Left ventricle myocardium superior (tissue), 1 donor: ENCODE results near the gene SLC66A2. TPM values are rescaled to one million over a fixed set of nuclear protein-coding genes. Genes with fewer than 3 reads are reported as not detected.
A peak's percentile ranks its signal among the peaks of the same experiment; 100 is the strongest.

ENCODE experiments used
- ATAC-seq: fragments of 200-7000 bp; cut with Tn5 transposase; one replicate; pipeline ENCODE4 v1.9.1; 2020; ENCODE audit warnings: mild to moderate bottlenecking, moderate library complexity
- DNase-seq: peaks from one replicate; pipeline ENCODE4 v3.0.0-alpha.2; 2020
- intact Hi-C: fragments of 100-400 bp; cut with micrococcal nuclease; formaldehyde crosslinking; loops from one replicate; pipeline ENCODE4 v1.11.0; 2022
- total RNA-seq: library from RNA; stranded (reverse); fragmentation: NEBNext Ultra II Directional; extraction: Animal tissue kit (Norgen Biotek cat#: 25700); gene quantifications from one replicate; pipeline ENCODE4 v1.2.1, GENCODE V29; 2021
- donor health status: DM: no; HTN: yes; CAD: no; lungs with severe emphysema.

The SLC66A2 gene
- total RNA-seq, 1 donor from 2014 or later, result 28.9 TPM

GRCh38 chr18:79941473-79942119 is 9.9 kb downstream of the SLC66A2 start:
- ATAC-seq, result no peak
- intact Hi-C loops, result no loop called here
- no peak for DNase-seq

GRCh38 chr18:79940814-79941472 is 10.5 kb downstream of the SLC66A2 start:
- intact Hi-C loops, result no loop called here
- no peak for ATAC-seq
- DNase-seq, result no peak

DNA sequence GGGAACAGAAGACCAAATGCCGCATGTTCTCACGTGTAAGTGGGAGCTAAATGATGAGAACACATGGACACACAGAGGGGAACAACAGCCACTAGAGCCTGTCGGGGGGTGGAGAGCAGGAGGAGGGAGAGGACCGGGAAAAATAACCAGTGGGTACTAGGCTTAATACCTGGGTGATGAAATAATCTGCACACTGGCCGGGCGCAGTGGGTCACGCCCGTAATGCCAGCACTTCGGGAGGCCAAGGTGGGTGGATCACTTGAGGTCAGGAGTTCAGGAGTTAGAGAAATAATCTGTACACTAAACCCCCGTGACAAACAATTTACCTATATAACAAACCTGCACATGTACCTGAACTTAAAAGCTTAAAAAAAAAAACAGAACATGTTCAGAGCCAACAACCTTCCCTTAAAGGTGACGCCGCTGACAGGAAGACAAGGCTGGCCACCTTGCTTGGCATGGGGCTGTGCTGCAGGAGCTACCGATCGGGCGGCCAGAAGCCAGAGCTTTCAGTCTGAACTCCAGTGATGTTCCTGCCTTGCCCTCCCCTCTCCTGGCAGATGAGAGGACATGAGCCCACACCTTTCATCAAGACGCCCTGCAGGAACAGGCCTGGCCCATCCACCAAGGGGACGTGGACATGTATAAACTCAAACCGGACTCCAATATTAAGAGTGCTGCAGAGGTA is 11.2 kb downstream of the SLC66A2 start:
- no peak for DNase-seq
- intact Hi-C loops, result no loop called here
- ATAC-seq, result no peak

DNA sequence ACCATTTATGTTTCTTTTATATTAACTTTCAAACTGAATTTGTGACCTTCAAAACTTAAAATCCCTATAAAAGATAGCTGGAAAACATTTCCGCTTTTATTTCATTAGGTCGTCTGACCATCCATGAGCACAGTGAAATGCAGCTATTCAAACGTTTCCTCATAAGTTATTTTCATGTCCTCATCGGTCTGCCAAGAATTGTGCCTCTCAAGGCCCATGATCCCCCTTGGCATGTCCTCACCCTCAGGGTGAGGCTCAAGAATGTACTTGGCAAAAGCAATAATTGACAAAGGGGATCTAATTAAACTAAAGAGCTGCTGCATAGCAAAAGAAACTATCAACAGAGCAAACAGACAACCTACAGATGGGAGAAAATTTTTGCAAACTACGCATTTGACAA is 12.4 kb downstream of the SLC66A2 start:
- DNase-seq, result no peak
- intact Hi-C loops, result no loop called here
- ATAC-seq, result no peak

GRCh38 chr18:79938196-79938595 is 13.3 kb downstream of the SLC66A2 start:
- ATAC-seq (no peak), DNase-seq (no peak)
- intact Hi-C loops, result no loop called here

- intact Hi-C loops, result no loop called here
- no peak for DNase-seq
- ATAC-seq, result no peak
These were observed 14.2 kb downstream of the SLC66A2 start for GRCh38 chr18:79937103-79937860.

DNA sequence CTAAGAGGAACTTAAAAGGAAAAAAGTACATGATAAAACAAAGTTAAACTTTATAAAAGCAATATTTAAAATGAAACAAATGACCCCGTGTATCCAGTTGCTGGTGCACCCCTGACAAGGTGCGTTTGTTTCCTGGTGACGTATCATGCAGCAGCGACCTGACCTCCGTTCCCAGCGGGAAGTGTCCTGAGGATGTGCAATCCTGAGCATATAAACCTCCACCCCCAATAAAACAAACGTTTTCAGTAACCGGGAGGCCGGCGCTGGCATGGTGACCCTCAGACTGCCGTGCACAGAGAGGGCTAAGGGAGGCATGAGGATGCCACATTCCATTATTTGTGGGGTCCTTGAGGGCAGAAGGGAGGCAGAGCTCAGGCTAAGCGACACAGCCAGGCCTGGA is 14.8 kb downstream of the SLC66A2 start:
- intact Hi-C loops, result no loop called here
- DNase-seq, result no peak
- no peak for ATAC-seq

DNA sequence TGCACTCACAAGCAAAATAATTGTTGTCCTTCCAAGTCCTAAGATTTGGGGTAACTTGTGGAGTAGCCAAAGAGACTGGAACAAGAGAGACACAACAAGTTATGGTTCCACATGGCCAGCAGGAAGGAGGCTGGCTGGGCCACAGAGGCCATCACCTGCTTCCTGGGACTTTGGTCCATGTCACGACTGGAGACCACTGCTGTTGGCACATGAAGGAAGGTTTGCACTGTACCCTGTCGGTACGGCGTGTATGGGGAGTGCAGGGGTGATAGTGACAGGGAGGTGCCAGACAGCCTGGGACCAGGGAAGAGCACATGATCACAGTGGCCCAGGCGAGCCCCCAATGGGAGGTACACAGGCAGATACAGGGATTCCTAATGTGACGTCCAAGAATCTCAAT is 15.5 kb downstream of the SLC66A2 start:
- intact Hi-C loops, result no loop called here
- DNase-seq, result no peak
- ATAC-seq, result no peak

GRCh38 chr18:79935499-79935898 is 16.0 kb downstream of the SLC66A2 start:
- ATAC-seq (no peak), DNase-seq (no peak)
- intact Hi-C loops, result no loop called here

DNA sequence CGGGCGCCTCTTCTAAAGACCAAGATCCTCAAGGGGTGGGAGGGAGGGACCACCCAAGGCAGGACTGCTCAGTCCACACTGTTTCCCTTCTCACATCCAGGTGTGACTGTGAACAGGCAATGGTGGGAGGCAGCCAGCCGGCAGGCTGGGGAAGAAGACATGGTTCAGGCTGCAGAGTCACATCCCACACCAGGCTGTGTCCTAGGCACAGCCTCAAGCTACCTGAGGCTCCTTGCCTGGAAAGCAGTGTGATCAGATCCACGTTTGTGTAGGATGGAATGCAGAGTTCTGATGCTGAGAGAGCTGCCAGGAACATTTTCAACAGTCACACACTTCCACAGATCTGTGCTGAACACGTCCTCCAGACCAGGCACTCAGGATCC is 16.4 kb downstream of the SLC66A2 start:
- no peak for DNase-seq
- ATAC-seq, result no peak
- intact Hi-C loops, result no loop called here

GRCh38 chr18:79934311-79935097 is 16.9 kb downstream of the SLC66A2 start:
- intact Hi-C loops, result no loop called here

GRCh38 chr18:79933765-79934164 is 17.7 kb downstream of the SLC66A2 start:
- ATAC-seq (peak; percentile 58), DNase-seq (no peak)
- intact Hi-C loops, result no loop called here

More at GRCh38 chr18:79934311-79935097, 16.9 kb downstream of the SLC66A2 start:
- ATAC-seq (peak; percentile 98), DNase-seq (peak; percentile 67)

GRCh38 chr18:79932907-79933306 is 18.5 kb downstream of the SLC66A2 start:
- ATAC-seq, result no peak
- DNase-seq, result no peak
- intact Hi-C loops, result no loop called here

GRCh38 chr18:79931475-79931874 is 20.0 kb downstream of the SLC66A2 start:
- DNase-seq (no peak), ATAC-seq (no peak)
- intact Hi-C loops, result no loop called here

DNA sequence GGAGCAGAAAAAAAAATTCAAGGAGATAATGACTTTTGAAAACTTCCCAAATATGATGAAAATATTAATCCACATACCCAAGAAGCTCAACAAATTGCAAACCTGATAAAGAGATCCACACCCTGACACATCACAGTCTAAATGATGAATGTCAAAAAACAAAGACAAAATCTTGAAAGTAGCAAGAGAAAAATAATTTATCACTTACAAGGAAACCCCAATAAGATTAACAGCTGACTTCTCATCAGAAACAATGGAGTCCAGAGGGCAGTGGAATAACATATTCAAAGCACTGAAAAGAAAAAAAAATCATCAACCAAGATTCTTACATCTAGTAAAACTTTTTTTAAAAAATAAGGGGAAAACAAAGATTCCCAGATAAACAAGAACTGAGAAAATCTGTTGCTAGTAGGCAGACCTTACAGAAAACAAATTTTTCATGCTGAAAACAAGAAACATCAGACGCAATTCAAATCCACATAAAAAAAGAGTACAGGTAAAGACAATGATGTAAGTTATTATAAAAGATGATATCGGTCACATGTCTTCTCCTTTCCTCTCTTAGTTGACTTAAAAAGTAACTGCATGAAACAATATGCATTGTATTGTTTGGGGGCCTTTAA is 21.3 kb downstream of the SLC66A2 start:
- ATAC-seq (no peak), DNase-seq (no peak)
- intact Hi-C loops, result no loop called here

GRCh38 chr18:79928563-79928960 is 22.9 kb downstream of the SLC66A2 start:
- intact Hi-C loops, result no loop called here
- DNase-seq (no peak), ATAC-seq (no peak)

DNA sequence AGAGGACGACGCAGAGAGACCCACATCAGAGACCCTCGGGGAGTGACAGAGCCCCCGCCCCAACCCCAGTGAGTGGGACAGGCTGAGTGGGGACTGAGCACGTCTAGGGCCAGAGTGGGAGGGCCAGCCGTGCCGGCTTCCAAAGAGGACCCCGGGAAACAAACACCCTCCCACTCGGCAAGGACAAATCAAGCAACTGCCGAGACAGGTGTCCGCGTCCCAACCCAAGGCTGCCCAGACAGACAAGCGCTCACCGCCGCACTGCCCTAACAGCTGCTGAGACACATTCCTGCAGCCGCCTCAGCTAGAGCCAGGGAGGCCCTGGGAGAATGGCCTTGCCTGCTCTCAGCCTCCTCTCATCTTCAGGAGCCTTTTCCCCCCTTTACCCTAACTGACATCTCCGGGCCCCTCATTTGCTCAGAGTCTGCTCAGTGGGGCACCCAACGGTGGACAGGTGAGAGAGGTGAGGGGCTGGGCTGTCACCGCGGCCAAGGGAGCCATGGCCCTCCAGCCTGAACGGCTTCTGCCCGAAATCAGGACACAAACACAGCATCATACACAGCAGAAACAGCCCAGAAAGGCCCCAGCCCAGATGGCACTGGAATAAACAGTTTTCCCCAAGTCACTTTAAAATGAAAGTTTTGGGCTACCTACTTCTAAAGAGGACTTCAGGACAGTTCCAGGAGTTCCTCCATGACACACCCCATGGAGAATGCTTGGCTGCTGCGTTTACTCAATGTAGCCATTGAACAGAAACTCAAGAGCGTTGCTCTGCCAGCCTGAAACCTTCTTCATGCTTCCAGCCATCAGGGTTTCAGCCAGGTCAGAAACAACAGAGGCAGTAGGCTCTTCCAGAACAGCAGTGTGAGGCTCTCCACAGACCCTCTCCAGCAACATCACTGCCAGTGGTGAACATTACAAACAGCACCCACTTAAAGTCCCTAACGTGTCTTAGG is 23.6 kb downstream of the SLC66A2 start:
- ATAC-seq (no peak), DNase-seq (peak; percentile 31)
- intact Hi-C loops, result no loop called here
